HG02852 (cell line): ENCODE results near the gene SLC25A38.
"Not testable (repeated sequence)": the region's sequence is repeated elsewhere in the genome, so short reads cannot be mapped to it uniquely, and the experiment has no call there.

Source experiments
- ATAC-seq: cut with Tn5 transposase; IDR thresholded peaks from one replicate; pipeline ENCODE4 v1.9.1; 2021; ENCODE audit warnings: mild to moderate bottlenecking, moderate library complexity; ENCODE audit not compliant: unreplicated experiment

The SLC25A38 gene, protein sequence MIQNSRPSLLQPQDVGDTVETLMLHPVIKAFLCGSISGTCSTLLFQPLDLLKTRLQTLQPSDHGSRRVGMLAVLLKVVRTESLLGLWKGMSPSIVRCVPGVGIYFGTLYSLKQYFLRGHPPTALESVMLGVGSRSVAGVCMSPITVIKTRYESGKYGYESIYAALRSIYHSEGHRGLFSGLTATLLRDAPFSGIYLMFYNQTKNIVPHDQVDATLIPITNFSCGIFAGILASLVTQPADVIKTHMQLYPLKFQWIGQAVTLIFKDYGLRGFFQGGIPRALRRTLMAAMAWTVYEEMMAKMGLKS

DNA sequence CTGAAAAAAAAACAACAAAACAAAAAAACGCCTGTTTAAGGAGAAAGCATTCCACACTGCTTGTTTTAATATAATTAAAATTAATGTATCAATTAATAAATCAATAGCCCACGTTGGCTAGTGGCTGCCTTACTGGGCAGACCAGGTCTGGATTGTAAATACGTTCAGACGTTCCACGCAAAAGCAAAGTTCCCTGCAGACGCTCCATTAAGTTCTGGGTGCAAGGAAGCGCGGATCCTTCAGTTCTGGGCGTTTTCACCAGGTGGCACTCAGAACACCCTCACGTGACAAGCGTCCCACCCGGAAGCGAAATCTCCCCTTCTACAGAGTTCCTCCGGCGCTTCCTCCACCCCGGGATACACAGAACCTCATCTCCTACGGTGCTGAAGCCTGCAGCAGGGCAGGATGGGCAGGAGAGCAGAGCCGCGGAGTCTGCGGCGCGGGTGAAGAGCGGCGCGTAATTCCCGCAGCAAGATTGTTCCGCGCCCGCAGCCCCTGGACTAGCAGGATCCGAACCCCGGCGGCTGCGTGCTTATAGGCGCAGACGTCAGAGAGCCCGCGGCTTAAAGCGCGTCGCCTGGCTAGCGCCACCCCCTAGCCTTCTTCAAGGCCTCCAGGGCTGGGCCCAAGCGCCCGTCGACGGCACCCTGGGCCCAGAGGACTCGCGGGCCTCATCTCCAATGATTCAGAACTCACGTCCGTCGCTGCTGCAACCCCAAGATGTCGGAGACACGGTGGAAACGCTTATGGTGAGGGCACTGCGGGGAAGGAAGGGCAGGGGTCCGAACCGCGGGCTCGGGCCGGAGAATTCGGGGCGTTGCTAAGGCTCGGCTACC, at the start of gene SLC25A38:
Gene SLC25A38 (plus strand): TSS at position 326 of the 836 bp plus-strand sequence. CDS start 355 bp downstream, at position 681.
- ATAC-seq = peak; percentile 73

DNA sequence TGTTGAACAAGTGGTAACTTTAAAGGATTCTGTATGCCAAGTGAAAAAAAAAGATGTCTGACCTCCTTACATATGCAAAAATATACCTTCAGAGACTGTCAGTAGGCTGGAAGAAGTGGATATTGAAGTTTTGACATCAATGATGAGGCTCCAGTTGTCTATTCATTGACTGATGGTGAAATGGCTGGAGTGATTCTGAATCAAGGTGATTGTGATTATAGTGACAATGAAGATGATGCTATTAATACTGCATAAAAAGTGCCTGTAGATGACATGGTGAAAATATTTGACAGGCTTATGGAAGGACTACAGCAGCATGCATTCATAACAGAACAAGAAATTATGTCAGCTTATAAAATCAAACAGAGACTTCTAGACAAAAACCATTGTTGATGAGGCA, 49.6 kb upstream of the SLC25A38 start:
- ATAC-seq = no peak

DNA sequence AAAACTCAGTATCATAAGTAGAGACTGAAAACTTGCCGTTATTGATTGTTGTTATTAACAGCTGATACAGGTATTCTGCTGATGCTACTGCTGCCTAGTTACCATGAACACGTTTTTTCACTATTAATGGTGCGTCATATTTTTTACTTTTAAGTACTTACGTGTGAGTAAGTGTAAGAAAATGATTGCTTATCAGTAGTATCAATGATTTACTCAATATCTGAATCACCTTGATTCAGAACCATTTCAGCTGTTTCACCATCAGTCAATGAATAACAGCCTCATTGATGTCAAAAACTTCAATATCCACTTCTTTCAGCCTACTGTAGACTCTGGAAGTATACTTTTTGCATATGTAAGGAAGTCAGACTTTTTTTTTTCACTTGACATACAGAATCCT, 49.0 kb upstream of the SLC25A38 start:
- ATAC-seq = no peak

DNA sequence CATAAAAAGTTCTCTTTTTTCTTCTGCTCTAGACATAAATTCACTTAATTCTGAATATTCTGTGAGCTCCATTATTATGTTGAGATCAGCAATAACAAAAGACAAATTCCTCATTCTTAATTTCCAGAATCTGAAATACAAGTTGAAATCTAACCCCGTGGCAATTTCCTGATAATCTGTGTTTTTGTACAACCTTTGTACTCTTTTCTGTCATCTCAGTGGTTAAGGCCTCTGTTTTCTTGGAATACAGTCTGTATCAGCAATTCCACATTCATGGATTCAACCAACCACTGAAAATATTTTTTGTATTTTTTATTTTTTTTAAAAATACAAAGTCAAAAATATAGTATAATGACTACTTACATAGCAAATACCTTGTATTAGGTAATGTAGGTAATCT, 45.0 kb upstream of the SLC25A38 start:
- no peak for ATAC-seq

DNA sequence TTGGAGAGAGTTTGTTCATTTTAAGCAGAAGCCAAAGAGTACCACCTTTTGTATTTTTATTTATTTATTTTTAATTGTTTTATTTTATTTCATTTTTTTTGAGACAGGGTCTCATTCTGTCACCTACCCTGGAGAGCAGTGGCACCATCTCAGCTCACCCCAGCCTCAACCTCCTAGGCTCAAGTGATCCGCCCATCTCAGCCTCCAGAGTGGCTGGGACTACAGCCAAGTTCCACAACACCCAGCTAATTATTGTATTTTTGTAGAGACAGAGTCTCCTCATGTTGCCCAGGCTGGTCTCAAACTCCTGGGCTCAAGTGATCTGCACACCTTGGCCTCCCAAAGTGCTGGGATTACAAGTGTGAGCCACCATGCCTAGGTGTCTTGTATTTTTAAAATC, 44.1 kb upstream of the SLC25A38 start:
- ATAC-seq = no peak

DNA sequence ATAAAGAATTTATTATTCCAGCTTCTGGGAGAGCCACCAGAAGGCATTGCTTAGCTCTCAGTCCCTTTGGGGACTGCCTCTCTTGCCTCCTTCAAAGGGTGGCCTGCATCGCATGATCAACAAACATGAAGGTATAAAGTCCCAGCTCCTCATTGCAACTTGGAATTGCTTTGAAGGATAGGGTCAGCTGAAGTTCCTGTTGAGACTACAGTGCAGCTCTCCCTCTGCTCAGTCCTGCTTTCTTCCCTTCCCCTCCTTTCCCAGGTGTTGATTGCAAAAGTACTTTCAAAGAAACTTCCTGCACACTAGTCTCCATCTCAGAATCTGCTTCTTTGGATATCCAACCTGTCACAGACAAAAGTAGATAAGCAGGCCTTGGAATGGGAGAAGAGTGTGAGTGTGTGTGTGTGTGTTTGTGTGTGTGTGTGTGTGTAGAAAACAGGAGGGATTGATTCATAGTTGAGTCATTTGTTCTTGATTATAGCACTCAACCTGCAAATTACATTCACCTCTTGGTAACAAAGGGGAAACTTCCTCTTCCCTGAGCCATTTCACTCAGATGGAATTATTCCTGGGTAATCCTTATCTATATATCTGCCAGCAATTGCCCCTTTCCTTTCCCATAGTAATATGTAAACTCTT, 40.0 kb upstream of the SLC25A38 start:
- no peak for ATAC-seq

DNA sequence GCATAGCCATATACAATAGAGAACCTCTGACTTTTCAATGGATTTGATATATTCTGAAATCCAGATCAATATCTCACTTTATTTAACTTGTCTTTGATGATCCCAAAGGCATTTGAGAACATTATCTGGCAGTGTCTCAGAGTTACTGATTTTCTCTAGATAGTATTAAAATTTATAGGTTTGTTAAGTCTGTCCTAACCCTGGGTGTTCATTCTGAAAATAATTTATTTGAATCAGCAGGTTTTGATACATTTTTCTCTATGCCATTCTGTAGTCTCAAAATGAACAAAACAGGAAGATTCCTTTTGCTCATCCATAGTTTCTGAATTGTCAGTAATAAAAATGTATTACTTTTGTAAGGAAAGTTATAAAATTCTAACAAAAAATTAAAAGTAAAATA, 39.4 kb upstream of the SLC25A38 start:
- no peak for ATAC-seq

DNA sequence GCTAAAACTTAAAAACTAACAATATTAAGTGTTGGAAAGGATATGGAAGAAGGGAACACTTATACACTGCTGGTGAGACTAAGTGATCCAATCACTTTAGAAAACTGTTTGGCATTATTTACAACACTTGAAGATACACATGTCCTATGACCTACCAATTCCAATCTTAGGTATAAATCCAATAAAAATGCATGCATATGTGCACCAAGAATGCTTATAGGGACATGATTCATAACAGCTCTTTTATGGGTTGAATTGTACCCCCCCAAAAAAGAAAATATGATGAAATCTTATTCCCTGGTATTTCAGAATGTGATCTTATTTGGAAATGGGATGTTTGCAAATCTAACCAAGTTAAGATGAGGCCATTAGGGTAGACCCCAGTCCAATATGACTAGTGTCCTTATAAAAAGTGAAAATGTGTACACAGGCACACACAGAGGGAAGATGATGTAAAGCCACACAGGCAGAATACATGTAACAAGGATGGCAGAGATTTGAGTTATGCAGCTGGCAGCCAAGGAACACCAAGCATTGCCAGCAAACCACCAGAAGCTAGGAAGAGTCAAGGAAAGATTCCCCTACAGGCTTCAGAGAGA, 38.3 kb upstream of the SLC25A38 start:
- ATAC-seq = no peak

DNA sequence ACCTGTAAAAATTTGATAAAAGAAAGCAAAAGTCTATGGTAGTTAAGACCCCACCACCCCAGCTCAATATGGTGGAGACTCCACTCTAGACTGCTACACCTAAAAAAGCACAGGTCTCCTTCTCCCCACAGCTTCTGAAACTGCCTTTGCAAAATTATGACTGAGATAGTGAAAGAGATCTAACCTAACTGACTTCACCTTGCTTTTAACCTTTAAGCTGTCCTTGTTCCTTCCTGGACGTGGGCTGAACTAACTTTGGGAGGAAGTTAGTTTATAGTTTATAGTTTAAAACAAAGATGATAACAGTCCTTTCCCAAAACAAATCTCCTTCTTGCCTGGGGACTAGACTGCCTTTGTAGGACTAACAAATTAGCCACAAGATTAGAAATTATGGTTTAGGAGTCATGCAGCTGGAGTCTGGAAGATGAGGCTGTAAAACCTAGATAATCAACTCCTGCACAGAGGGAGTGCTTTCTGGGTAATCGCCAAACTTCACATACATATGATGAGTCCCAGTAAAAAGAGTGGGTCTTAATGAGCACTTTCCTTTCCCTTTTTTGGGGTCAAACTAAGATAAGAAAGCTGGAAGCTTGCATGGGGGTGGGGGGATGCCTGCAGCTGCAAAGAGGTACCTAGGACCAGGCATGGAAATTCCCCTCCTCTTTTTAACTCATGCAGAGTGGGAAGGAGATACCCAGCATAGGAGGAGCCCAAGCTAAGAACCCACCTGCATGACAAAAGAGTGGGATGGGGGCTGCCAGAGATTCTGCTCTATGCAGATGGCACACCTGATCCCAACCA, 36.2 kb upstream of the SLC25A38 start:
- ATAC-seq = peak; percentile 85

DNA sequence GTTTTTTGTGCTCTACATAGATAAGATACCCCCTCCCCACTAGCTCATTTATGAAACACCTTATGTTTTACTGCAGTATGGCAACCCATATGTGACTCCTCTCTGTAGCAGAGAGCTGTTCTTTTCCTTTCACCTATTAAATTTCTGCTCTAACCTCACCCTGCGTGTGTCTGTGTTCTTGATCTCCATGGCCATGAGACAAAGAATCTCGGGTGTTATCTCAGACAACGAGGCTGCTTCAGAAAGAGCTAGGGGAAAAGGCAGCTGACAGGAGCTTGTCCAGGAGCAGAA, 35.6 kb upstream of the SLC25A38 start:
- peak; percentile 22 for ATAC-seq

DNA sequence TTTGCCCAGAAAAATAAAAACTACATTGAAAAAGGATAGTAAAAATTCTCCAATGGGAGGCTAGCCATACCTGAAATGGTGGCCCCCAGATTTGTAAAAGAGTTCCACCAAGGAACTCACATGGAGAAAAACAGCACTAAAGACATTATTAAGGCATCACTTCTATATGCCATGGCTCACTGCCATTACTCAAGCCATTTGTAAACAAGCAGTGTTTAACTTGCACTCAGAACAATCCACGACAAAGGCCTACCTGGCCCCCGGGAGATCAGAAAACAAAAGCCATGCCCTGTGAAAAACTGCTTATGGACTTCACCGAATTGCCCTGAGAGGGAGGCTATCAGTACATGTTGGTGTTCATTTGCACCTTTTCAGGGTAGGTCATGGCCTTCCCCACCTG, 34.1 kb upstream of the SLC25A38 start:
- no peak for ATAC-seq

DNA sequence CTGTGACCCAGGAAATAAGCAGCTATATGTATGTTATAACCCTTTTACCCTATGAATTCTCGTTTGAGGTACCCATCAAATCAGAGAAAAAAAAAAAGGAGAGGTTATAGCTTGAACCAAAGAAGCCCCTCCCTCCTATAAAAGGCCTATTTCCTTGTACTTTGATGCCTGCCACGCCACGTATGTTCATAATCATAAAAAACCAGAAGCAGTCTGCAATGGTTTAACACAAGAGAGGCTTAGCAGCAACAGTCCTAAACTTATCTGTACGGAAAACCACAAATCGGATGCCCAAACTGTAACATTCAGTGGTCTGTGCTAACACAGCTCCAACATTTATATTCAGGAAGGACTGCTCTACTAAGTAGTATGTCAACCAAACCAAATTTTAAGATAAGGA, 32.5 kb upstream of the SLC25A38 start:
- ATAC-seq = no peak

DNA sequence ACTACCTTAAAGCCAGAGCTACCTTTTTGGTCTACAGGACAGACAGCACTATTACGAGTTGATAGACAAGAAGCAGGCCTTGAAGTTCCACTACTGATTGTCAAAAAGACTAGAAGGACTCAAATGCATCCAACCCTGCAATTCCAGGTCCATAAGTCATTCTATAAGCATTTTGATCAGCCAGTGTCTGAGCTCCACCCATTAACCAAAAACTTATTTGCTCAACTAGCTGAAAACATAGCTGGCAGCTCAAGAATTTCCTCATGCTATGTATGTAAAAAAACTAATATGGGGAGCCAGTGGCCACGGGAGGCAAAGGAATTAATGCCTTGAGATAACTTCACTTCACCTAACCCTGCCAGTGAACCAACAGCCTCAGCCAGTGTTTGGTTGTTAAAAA, 32.0 kb upstream of the SLC25A38 start:
- ATAC-seq = not testable (repeated sequence)

DNA sequence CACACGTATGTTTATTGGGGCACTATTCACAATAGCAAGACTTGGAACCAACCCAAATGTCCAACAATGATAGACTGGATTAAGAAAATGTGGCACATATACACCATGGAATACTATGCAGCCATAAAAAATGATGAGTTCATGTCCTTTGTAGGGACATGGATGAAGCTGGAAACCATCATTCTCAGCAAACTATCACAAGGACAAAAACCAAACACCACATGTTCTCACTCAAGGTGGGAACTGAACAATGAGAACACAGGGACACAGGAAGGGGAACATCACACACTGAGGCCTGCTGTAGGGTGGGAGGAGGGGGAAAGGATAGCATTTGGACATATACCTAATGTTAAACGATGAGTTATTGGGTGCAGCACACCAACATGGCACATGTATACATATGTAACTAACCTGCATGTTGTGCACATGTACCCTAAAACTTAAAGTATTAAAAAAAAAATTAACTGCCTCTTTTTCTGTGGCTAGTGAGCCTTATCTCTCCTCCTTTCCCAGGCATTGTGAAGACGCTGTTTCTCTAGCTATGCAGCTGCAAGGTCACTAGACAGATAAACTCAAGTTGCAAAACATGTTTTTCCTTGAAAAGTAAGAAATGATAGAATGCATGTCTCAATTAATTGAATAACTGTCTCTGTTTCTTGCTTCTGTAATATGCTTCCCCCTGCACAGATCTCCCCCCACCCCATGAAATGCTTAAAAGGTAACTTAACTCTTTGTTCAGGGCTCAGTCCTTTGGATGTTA, 29.8 kb upstream of the SLC25A38 start:
- ATAC-seq = not testable (repeated sequence)

DNA sequence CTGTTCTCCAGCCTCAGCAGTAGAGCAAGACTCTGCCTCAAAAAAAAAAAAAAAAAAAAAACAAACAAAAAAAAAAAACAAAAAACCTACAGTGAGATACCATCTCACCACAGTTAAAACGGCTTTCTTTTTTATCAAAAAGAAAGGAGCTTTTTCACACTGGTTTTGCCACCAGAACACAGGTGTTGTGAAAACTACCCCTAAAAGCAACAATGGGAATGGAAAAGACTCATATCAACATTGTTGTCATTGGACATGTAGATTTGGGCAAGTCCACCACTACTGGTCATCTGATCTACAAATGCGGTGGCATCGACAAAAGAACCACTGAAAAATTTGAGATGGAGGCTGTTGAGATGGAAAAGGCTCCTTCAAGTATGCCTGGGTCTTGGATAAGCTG, 24.8 kb upstream of the SLC25A38 start:
- ATAC-seq = no peak

DNA sequence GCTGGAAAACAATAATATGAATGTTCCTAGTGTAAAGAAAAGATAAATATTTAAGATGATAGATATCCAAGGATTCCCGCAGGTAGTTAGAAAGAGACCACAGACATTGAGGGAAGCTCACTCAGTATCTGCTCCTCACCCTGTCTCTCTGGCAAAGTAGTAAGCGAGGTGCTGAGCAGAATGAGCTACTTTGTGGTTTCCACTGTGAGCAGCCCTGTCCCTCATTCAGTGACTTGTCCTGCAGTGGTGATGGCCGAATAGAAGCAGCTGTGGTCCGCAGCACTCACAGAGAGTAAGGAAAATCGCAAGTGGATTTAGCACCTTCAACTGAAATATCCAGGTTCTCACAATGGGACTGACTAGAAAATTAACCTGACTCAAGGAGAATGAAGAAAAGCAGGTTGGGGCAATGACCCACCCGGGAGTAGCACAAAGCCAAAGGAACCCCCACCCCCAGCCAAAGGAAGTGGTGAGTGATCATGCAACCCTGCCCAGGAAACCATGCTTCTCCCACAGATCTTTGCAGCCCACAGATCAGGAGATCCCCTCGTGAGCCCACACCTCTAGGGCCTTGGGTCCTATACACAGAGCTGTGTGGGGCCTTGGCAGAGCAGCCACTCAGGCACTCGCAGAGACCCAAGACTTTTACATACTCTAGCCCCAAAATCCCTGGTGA, 21.8 kb upstream of the SLC25A38 start:
- peak; percentile 85 for ATAC-seq

DNA sequence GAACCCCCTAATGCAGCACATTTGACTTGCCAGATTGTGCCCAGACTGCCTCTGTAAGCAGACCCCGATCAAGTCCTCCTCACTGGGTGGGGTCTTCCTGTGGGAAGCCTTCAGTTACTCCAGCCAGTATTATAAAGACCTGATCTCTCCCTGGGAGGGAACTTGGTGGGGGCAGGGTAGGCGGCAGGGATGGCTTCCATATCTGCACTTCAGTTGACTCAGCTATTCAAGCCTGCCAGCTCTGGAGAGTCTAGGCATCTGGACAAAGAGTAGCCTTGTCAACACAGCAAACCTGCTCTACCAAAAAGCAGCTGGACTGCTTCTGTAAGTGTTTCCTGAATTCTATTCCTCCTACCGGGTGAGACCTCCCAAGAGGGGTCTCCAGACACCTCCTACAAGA, 21.0 kb upstream of the SLC25A38 start:
- no peak for ATAC-seq

DNA sequence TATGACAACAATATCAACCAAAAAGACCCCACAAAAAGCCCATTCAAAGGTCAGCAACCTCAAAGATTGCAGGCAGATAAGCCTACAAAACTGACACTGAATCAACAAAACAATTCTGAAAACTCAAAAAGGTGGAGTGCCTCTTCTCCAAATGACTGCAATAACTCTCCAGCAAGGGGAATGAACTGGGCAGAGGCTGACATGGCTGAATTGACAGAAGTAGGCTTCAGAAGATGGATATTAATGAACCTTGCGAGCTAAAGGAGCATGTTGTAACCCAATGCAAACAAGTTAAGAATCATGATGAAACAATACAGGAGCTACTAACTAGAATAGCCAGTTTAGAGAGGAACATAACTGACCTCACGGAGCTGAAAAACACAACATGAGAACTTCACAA, 20.4 kb upstream of the SLC25A38 start:
- ATAC-seq = no peak

DNA sequence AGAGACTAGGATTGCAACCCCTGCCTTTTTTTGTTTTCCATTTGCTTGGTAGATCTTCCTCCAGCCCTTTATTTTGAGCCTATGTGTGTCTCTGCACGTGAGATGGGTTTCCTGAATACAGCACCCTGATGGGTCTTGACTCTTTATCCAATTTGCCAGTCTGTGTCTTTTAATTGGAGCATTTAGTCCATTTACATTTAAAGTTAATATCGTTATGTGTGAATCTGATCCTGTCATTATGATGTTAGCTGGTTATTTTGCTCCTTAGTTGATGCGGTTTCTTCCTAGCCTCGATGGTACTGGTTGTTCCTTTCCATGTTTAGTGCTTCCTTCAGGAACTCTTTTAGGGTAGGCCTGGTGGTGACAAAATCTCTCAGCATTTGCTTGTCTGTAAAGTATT, 12.7 kb upstream of the SLC25A38 start:
- ATAC-seq = not testable (repeated sequence)

DNA sequence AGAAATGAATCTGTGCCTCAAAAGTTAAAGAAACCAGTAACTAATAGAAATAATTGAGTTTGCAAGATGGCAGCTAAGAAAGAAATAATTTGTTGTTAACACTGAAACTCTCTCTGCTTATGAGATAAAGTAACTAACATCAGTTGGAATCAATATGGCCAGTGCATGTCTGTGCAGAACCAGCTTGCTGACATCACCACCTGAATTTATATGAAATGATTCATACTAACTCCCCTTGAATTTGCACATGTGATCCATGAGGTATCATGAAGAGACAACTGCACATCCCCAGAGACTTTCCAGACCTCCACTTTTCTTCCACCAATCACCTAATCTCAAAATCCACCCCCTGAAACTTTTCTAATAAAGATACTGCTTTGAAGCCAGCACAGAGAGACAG, 10.3 kb upstream of the SLC25A38 start:
- no peak for ATAC-seq
